ENCODE results near the gene ALKBH2. TPM values are rescaled to one million over a fixed set of nuclear protein-coding genes. Genes with fewer than 3 reads are reported as not detected.

The ALKBH2 gene
- total RNA-seq, 6 experiments from 2014 or later: 6.1 to 19.3 (median 17.1) TPM

GRCh38 chr12:109044241-109044640 is 49.0 kb downstream of the ALKBH2 start:
- ATAC-seq: no peak
- Histone ChIP-seq H3K9me3 (no peaks in the 10 kb centered on the region), H3K4me1 (no peaks in the 10 kb centered on the region), H3K4me3 (no peak overlapping the region), H3K36me3 (no peaks in the 10 kb centered on the region), H3K27ac (no peak overlapping the region), H3K27me3 (no peaks in the 10 kb centered on the region)
- WGBS (ENCODE audit: insufficient coverage, low coverage, low lambda C conversion rate, missing lambda C conversion rate): 84% methylated on average over 5 of the region's 5 CpGs
- TF ChIP-seq POLR2A (IDR thresholded peaks at IDR 0.05) (no peak), CTCF (IDR thresholded peaks at IDR 0.05) (no peak)
- DNase-seq: no peak
- intact Hi-C loops (cut with DNase I): no loop called here

Small RNA genes within 50 kb of the gene (small RNA-seq; reads per million reads assigned to genes)
- gene RNA5SP372: 0 reads per million in 2 experiments

Other genes starting within 250 kb of the ALKBH2 start
- gene SSH1, start 235.9 kb downstream of the ALKBH2 start, total RNA-seq: 10 to 100 TPM in 5 of 6 experiments, 1 to 10 TPM in 1; 9.8 to 17.6 (median 15.7) TPM
- gene DAO, start 213.4 kb downstream of the ALKBH2 start, total RNA-seq: 10 to 100 TPM; 26.7 to 70.2 (median 45.0) TPM
- not detected for gene SVOP, start 72.4 kb downstream of the ALKBH2 start, total RNA-seq
- 10 to 100 TPM in 3 of 6 experiments, 1 to 10 TPM in 3; 6.4 to 17.6 (median 11.0) TPM for gene USP30, start 40.9 kb downstream of the ALKBH2 start, total RNA-seq
- gene UNG, start 4.1 kb upstream of the ALKBH2 start, total RNA-seq: 10 to 100 TPM; 16.3 to 42.7 (median 21.2) TPM
- gene ACACB, start 23.1 kb upstream of the ALKBH2 start, total RNA-seq: 100 to 1,000 TPM; 107 to 237 (median 187) TPM
- gene FOXN4, start 215.8 kb upstream of the ALKBH2 start, total RNA-seq: under 1 TPM in 4 of 6 experiments, not detected in 2; 0.06 to 0.86 (median 0.15) TPM